Natural killer cell (primary cell): ENCODE measurements around the gene RAI14. TPM values are rescaled to one million over a fixed set of nuclear protein-coding genes. Genes with fewer than 3 reads are reported as not detected.
"Not testable (repeated sequence)": the region's sequence is repeated elsewhere in the genome, so short reads cannot be mapped to it uniquely, and the experiment has no call there.

Experiments
- ATAC-seq, 3 donors: fragments of 150-1000 bp in 2 of 3; fragments of 200-7000 bp in 1 of 3; cut with Tn5 transposase; 1 replicate in 1 of 3; 2 replicates in 2 of 3; pipeline ENCODE4 v1.10.0; 2021; ENCODE audit warnings: mild to moderate bottlenecking in 2 of 3, moderate library complexity in 2 of 3
- DNase-seq, 2 donors: peaks; one replicate each; pipeline versions ENCODE4 v3.0.0 to v3.0.0-alpha.2; 2013 to 2021; ENCODE audit warnings: mixed read lengths in 1 of 2
- H3K27ac ChIP-seq: one replicate; pipeline ENCODE4 v1.5.1; 2013; ENCODE audit warnings: mild to moderate bottlenecking, low read length
- H3K27me3 ChIP-seq: one replicate; pipeline ENCODE4 v1.6.1; 2013; ENCODE audit warnings: low read length; ENCODE audit not compliant: control insufficient read depth, insufficient read depth
- H3K36me3 ChIP-seq: one replicate; pipeline ENCODE4 v1.6.1; 2013; ENCODE audit warnings: low read length; ENCODE audit not compliant: control insufficient read depth, insufficient read depth
- H3K4me1 ChIP-seq: one replicate; pipeline ENCODE4 v1.6.1; 2013; ENCODE audit warnings: low read length; ENCODE audit not compliant: control insufficient read depth, insufficient read depth
- H3K4me3 ChIP-seq: one replicate; pipeline ENCODE4 v1.5.1; 2013; ENCODE audit warnings: low read length
- H3K9me3 ChIP-seq: one replicate; pipeline ENCODE4 v1.6.1; 2013; ENCODE audit warnings: low read length; ENCODE audit not compliant: control insufficient read depth, insufficient read depth
- H3K27ac Mint-ChIP-seq, 2 donors: one replicate each; pipeline ENCODE4 v1.8.0; 2022; ENCODE audit warnings: mild to moderate bottlenecking in 2 of 2, mixed read lengths in 2 of 2, moderate library complexity in 1 of 2
- H3K27me3 Mint-ChIP-seq, 2 donors: one replicate each; pipeline ENCODE4 v1.8.0; 2022; ENCODE audit warnings: low read depth in 2 of 2, mixed read lengths in 2 of 2
- H3K36me3 Mint-ChIP-seq: one replicate; pipeline ENCODE4 v1.8.0; 2022; ENCODE audit warnings: mixed read lengths
- H3K4me1 Mint-ChIP-seq, 2 donors: one replicate each; pipeline ENCODE4 v1.8.0; 2022; ENCODE audit warnings: mixed read lengths in 2 of 2
- H3K4me3 Mint-ChIP-seq: one replicate; pipeline ENCODE4 v1.8.0; 2022; ENCODE audit warnings: mild to moderate bottlenecking, moderate library complexity, mixed read lengths
- H3K9me3 Mint-ChIP-seq, 2 donors: one replicate each; pipeline ENCODE4 v1.8.0; 2022; ENCODE audit warnings: mixed read lengths in 2 of 2
- WGBS: methylation state at CpG from one replicate; pipeline ENCODE4 v1.1.7; 2013; ENCODE audit warnings: missing lambda C conversion rate; ENCODE audit not compliant: insufficient coverage; 5-methylcytosine and 5-hydroxymethylcytosine counted together
- intact Hi-C: fragments of 100-400 bp; cut with micrococcal nuclease; formaldehyde crosslinking; loops from one replicate; pipeline ENCODE4 v1.14.2; 2022
- total RNA-seq, 4 donors: library from RNA; stranded (reverse); fragments of 120-200 nt in 1 of 4; gene quantifications; one replicate each; pipeline versions ENCODE4 v1.2.3 to v1.2.4, GENCODE V29; 2013 to 2022
- TF ChIP-seq, protein P1 (sequence below): fragments of 200-600 bp; IDR thresholded peaks from one replicate; pipeline ENCODE4 v1.8.0; 2022; ENCODE audit warnings: antibody characterized with exemption

Gene RAI14
- total RNA-seq, 3 donors from 2014 or later (not counting 1 experiment from before 2014, with no cell fraction given): 0.40 to 2.9 (median 2.8) TPM

DNA sequence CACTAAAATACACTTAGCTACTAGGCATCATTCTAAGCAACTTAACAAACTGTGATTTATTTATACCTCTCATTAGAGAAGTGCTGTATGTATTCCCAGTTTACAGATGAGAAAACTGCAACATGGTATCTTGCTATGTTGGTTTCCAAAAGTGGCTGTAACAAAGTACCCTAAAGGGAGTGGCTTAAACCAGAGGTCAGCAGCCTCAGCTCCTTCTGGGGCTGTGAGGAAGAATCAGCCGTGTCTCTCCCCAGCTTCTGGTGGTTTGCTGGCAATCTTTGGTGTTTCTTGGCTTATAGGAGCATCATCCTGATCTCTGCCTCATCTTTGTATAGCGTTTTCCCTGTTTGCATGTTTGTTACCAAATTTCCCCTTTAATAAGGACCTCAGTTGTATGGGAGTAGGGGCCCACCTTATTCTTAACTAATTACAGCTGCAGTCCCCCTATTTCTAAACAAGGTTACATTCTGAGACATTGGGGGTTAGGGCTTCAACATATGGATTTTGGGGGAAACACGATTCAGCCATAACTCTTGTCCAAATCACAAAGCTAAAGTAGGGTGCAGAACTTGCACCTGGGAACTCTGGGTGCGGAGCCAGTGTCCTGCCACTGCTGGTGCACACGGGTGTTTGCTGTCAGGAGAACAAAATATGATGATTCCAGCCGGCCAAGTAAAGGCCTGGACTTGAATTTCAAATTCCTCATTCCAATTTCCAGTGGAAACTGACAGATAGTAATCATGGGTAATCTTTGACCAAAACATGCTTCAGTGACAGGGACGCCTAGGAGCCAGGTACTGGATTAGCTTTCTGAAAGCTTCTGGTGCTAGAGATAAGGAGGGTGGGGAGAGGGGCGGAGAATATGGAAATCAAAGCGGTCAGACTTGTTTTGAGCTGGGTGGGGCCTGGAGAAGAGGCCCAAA, 43.3 kb downstream of the RAI14 start:
- WGBS: 80% methylated on average over 9 of the region's 9 CpGs
- ATAC-seq (no peak), DNase-seq (no peak)
- intact Hi-C loops: loop anchor here (5.0 kb wide), 1 partner anchor 202 kb away; no protein-coding TSS in a partner anchor
- Mint-ChIP-seq H3K9me3 (no peaks in the 10 kb centered on the region), H3K27ac (no peak overlapping the region), H3K27me3 (peaks cover 0 to 5% of the 10 kb centered on the region in 2 donors), H3K4me1 (peaks cover 6 to 9% of the 10 kb centered on the region in 2 donors), H3K36me3 (no peaks in the 10 kb centered on the region), H3K4me3 (no peak overlapping the region)
- Histone ChIP-seq H3K4me1 (peaks cover 2% of the 10 kb centered on the region), H3K36me3 (no peaks in the 10 kb centered on the region), H3K9me3 (no peaks in the 10 kb centered on the region), H3K27ac (no peak overlapping the region), H3K4me3 (no peak overlapping the region), H3K27me3 (no peaks in the 10 kb centered on the region)
- TF ChIP-seq, protein P1, sequence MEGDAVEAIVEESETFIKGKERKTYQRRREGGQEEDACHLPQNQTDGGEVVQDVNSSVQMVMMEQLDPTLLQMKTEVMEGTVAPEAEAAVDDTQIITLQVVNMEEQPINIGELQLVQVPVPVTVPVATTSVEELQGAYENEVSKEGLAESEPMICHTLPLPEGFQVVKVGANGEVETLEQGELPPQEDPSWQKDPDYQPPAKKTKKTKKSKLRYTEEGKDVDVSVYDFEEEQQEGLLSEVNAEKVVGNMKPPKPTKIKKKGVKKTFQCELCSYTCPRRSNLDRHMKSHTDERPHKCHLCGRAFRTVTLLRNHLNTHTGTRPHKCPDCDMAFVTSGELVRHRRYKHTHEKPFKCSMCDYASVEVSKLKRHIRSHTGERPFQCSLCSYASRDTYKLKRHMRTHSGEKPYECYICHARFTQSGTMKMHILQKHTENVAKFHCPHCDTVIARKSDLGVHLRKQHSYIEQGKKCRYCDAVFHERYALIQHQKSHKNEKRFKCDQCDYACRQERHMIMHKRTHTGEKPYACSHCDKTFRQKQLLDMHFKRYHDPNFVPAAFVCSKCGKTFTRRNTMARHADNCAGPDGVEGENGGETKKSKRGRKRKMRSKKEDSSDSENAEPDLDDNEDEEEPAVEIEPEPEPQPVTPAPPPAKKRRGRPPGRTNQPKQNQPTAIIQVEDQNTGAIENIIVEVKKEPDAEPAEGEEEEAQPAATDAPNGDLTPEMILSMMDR: no peak

DNA sequence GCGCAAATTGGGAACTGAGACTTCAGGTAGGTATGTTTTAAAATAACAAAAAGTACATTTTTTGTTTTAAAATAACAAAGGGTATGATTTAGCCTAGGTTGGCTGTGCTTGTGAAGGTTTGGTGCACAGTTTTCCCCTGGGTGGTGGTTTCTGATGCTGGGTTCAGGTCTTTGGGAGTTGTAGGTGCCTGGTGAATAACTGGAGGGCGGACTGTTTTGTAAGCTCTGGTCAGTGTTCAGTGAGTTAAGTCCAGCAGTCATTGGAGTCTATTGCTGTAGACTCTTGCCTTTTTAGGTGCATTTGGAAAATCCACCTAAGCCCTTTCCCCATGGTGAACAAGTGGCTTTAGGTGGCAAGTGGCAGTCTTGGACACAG, 43.9 kb downstream of the RAI14 start:
- no peak overlapping the region for H3K4me3 ChIP-seq
- 88% methylated on average over 2 of the region's 2 CpGs for WGBS

DNA sequence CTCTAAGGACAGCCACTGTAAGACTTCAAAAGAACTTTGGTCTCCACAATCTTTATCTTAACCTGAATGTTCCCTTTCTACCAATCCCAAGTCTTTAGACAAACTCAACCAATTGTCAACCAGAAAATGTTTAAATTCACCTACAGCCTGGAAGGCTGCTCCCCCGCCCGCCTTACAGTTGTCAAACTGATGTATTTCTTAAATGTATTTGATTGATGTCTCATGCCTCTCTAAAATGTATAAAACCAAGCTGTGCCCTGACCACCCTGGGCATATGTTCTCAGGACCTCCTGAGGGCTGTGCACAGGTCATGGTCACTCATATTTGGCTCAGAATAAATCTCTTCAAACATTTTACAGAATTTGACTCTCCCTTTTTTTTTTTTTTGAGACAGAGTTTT, 45.3 kb downstream of the RAI14 start:
- H3K36me3 ChIP-seq, ATAC-seq, H3K27ac Mint-ChIP-seq, H3K27me3 Mint-ChIP-seq, H3K4me1 ChIP-seq, H3K27ac ChIP-seq, H3K36me3 Mint-ChIP-seq, DNase-seq, H3K27me3 ChIP-seq, H3K9me3 ChIP-seq, H3K4me1 Mint-ChIP-seq, H3K4me3 ChIP-seq, H3K4me3 Mint-ChIP-seq, intact Hi-C loops, H3K9me3 Mint-ChIP-seq: not testable (repeated sequence)
- 93% methylated on average over 2 of the region's 2 CpGs for WGBS

More for the DNA sequence above, 43.9 kb downstream of the RAI14 start:
- no peaks in the 10 kb centered on the region for H3K9me3 Mint-ChIP-seq
- intact Hi-C loops: no loop called here
- peaks cover 2 to 3% of the 10 kb centered on the region in 2 donors for H3K4me1 Mint-ChIP-seq
- no peak overlapping the region for H3K27ac Mint-ChIP-seq
- Histone ChIP-seq H3K9me3 (no peaks in the 10 kb centered on the region), H3K27ac (no peak overlapping the region), H3K36me3 (no peaks in the 10 kb centered on the region), H3K4me1 (peaks cover 2% of the 10 kb centered on the region), H3K27me3 (no peaks in the 10 kb centered on the region)
- H3K4me3 Mint-ChIP-seq: no peak overlapping the region
- TF ChIP-seq, protein P1: no peak
- no peaks in the 10 kb centered on the region for H3K36me3 Mint-ChIP-seq
- H3K27me3 Mint-ChIP-seq: peaks cover 0 to 6% of the 10 kb centered on the region in 2 donors
- ATAC-seq (no peak), DNase-seq (no peak)

DNA sequence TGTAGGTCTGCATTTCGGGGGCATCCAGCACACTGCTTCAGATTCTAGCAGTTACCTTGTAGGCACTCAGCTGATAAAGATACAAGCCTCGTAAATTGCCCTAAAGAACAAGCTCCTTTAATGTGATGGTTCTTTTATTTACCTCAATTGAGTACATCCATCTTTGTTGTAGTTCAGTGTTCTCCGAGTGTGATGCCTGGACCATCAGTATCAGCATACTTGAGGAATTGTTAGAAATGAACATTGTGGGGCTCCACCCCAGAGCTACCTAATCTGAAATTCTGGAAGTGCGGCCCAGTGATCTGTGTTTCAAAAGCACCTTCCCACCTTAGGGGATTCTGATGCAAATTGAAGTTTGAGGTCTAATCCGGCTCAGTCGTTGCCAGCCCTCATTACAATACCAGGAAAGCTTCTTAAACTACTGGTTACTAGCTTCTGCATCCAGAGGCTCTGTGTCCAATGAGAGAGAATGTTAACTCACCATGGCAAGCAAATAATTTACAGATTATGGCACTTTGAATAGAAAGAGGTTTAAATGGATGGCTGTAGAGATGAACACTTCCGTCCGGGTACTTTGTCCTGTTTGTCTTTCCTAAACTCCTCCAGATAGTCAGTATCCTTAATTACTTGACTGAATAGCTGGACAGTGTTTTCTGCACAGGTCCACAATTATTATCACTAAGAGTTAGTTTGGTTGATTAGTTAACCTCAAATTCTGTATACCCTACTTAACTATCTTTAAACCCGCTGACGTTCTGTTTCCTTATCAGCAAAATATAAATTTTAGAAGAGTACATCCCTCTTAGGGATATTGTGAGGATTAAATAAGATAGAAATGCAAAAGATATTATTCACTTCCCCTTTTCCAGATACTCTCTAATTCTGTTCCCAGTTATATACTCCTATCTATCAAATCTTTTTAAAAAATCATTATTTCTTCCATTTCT, 47.9 kb downstream of the RAI14 start:
- H3K4me1 ChIP-seq: no peaks in the 10 kb centered on the region
- H3K27me3 ChIP-seq: no peaks in the 10 kb centered on the region
- TF ChIP-seq, protein P1: no peak
- Mint-ChIP-seq H3K9me3 (no peaks in the 10 kb centered on the region), H3K4me3 (no peak overlapping the region), H3K4me1 (no peaks in the 10 kb centered on the region), H3K36me3 (no peaks in the 10 kb centered on the region), H3K27me3 (peaks cover 2 to 14% of the 10 kb centered on the region in 2 donors), H3K27ac (no peak overlapping the region)
- no peaks in the 10 kb centered on the region for H3K36me3 ChIP-seq
- H3K4me3 ChIP-seq: no peak overlapping the region
- H3K9me3 ChIP-seq: no peaks in the 10 kb centered on the region
- intact Hi-C loops: no loop called here
- DNase-seq: no peak
- no peak overlapping the region for H3K27ac ChIP-seq
- WGBS: 91% methylated on average over 6 of the region's 10 CpGs
- no peak for ATAC-seq
